ENCODE results near the gene SNRNP70.

Gene SNRNP70

GRCh38 chr19:49086296-49086695, 1.0 kb downstream of the SNRNP70 start:
- no peaks in the 10 kb centered on the region for H3K9me3 ChIP-seq (ENCODE audit: control insufficient read depth, low read length)
- peaks cover 17% of the 10 kb centered on the region for H3K4me1 ChIP-seq (ENCODE audit: control insufficient read depth, insufficient read depth, low read length)
- DNase-seq (ENCODE audit: low read depth): no peak
- H3K36me3 ChIP-seq (ENCODE audit: control insufficient read depth, insufficient read depth, low read length, severe bottlenecking): peaks cover 31% of the 10 kb centered on the region
- peak overlapping the region; percentile 97 for H3K9ac ChIP-seq (ENCODE audit: low read length)
- H3K4me3 ChIP-seq (ENCODE audit: low read length): peak overlapping the region; percentile 98
- no peaks in the 10 kb centered on the region for H3K27me3 ChIP-seq (replicated peaks; ENCODE audit: control insufficient read depth, insufficient read depth, low read length)

- H3K27me3 ChIP-seq (replicated peaks; ENCODE audit: control insufficient read depth, insufficient read depth, low read length): no peaks in the 10 kb centered on the region
- peaks cover 81% of the 10 kb centered on the region for H3K36me3 ChIP-seq (ENCODE audit: control insufficient read depth, insufficient read depth, low read length, severe bottlenecking)
- no peak for DNase-seq (ENCODE audit: low read depth)
Measured at GRCh38 chr19:49091391-49092038, 6.3 kb downstream of the SNRNP70 start.

GRCh38 chr19:49092686-49093085, 7.4 kb downstream of the SNRNP70 start:
- H3K9me3 ChIP-seq (ENCODE audit: control insufficient read depth, low read length): no peaks in the 10 kb centered on the region
- H3K27me3 ChIP-seq (replicated peaks; ENCODE audit: control insufficient read depth, insufficient read depth, low read length): no peaks in the 10 kb centered on the region
- no peak overlapping the region for H3K4me3 ChIP-seq (ENCODE audit: low read length)
- no peak overlapping the region for H3K9ac ChIP-seq (ENCODE audit: low read length)
- H3K4me1 ChIP-seq (ENCODE audit: control insufficient read depth, insufficient read depth, low read length): peaks cover 7% of the 10 kb centered on the region
- H3K36me3 ChIP-seq (ENCODE audit: control insufficient read depth, insufficient read depth, low read length, severe bottlenecking): peaks cover 86% of the 10 kb centered on the region
- DNase-seq (ENCODE audit: low read depth): no peak

More at GRCh38 chr19:49091391-49092038, 6.3 kb downstream of the SNRNP70 start:
- no peaks in the 10 kb centered on the region for H3K9me3 ChIP-seq (ENCODE audit: control insufficient read depth, low read length)
- peaks cover 18% of the 10 kb centered on the region for H3K4me1 ChIP-seq (ENCODE audit: control insufficient read depth, insufficient read depth, low read length)
- H3K9ac ChIP-seq (ENCODE audit: low read length): no peak overlapping the region
- H3K4me3 ChIP-seq (ENCODE audit: low read length): no peak overlapping the region

- no peak for DNase-seq (ENCODE audit: low read depth)
- peaks cover 14% of the 10 kb centered on the region for H3K4me1 ChIP-seq (ENCODE audit: control insufficient read depth, insufficient read depth, low read length)
- no peaks in the 10 kb centered on the region for H3K9me3 ChIP-seq (ENCODE audit: control insufficient read depth, low read length)
- no peak overlapping the region for H3K4me3 ChIP-seq (ENCODE audit: low read length)
- no peaks in the 10 kb centered on the region for H3K27me3 ChIP-seq (replicated peaks; ENCODE audit: control insufficient read depth, insufficient read depth, low read length)
- peaks cover 97% of the 10 kb centered on the region for H3K36me3 ChIP-seq (ENCODE audit: control insufficient read depth, insufficient read depth, low read length, severe bottlenecking)
- no peak overlapping the region for H3K9ac ChIP-seq (ENCODE audit: low read length)
Measured at GRCh38 chr19:49094505-49095482, 9.5 kb downstream of the SNRNP70 start.

- Histone ChIP-seq H3K9me3 (ENCODE audit: control insufficient read depth, low read length) (no peaks in the 10 kb centered on the region), H3K9ac (ENCODE audit: low read length) (no peak overlapping the region), H3K4me1 (ENCODE audit: control insufficient read depth, insufficient read depth, low read length) (peaks cover 14% of the 10 kb centered on the region), H3K4me3 (ENCODE audit: low read length) (no peak overlapping the region), H3K27me3 (replicated peaks; ENCODE audit: control insufficient read depth, insufficient read depth, low read length) (no peaks in the 10 kb centered on the region), H3K36me3 (ENCODE audit: control insufficient read depth, insufficient read depth, low read length, severe bottlenecking) (peaks cover 88% of the 10 kb centered on the region)
- peak; percentile 87 for DNase-seq (ENCODE audit: low read depth)
Measured at GRCh38 chr19:49097453-49098288, 12.4 kb downstream of the SNRNP70 start.

- peaks cover 84% of the 10 kb centered on the region for H3K36me3 ChIP-seq (ENCODE audit: control insufficient read depth, insufficient read depth, low read length, severe bottlenecking)
- no peaks in the 10 kb centered on the region for H3K9me3 ChIP-seq (ENCODE audit: control insufficient read depth, low read length)
- no peak overlapping the region for H3K9ac ChIP-seq (ENCODE audit: low read length)
- no peaks in the 10 kb centered on the region for H3K27me3 ChIP-seq (replicated peaks; ENCODE audit: control insufficient read depth, insufficient read depth, low read length)
- peaks cover 14% of the 10 kb centered on the region for H3K4me1 ChIP-seq (ENCODE audit: control insufficient read depth, insufficient read depth, low read length)
- H3K4me3 ChIP-seq (ENCODE audit: low read length): no peak overlapping the region
- DNase-seq (ENCODE audit: low read depth): no peak
Measured at GRCh38 chr19:49098795-49099194, 13.5 kb downstream of the SNRNP70 start.

- H3K9ac ChIP-seq (ENCODE audit: low read length): no peak overlapping the region
- H3K4me3 ChIP-seq (ENCODE audit: low read length): no peak overlapping the region
- peaks cover 83% of the 10 kb centered on the region for H3K36me3 ChIP-seq (ENCODE audit: control insufficient read depth, insufficient read depth, low read length, severe bottlenecking)
- peaks cover 6% of the 10 kb centered on the region for H3K4me1 ChIP-seq (ENCODE audit: control insufficient read depth, insufficient read depth, low read length)
- no peaks in the 10 kb centered on the region for H3K27me3 ChIP-seq (replicated peaks; ENCODE audit: control insufficient read depth, insufficient read depth, low read length)
- no peak for DNase-seq (ENCODE audit: low read depth)
- H3K9me3 ChIP-seq (ENCODE audit: control insufficient read depth, low read length): no peaks in the 10 kb centered on the region
Measured at GRCh38 chr19:49101160-49101559, 15.9 kb downstream of the SNRNP70 start.

GRCh38 chr19:49102303-49102702, 17.1 kb downstream of the SNRNP70 start:
- no peak overlapping the region for H3K4me3 ChIP-seq (ENCODE audit: low read length)
- peaks cover 85% of the 10 kb centered on the region for H3K36me3 ChIP-seq (ENCODE audit: control insufficient read depth, insufficient read depth, low read length, severe bottlenecking)
- no peaks in the 10 kb centered on the region for H3K9me3 ChIP-seq (ENCODE audit: control insufficient read depth, low read length)
- DNase-seq (ENCODE audit: low read depth): no peak
- no peaks in the 10 kb centered on the region for H3K27me3 ChIP-seq (replicated peaks; ENCODE audit: control insufficient read depth, insufficient read depth, low read length)
- H3K4me1 ChIP-seq (ENCODE audit: control insufficient read depth, insufficient read depth, low read length): peaks cover 6% of the 10 kb centered on the region
- H3K9ac ChIP-seq (ENCODE audit: low read length): no peak overlapping the region

GRCh38 chr19:49103331-49104085, 18.3 kb downstream of the SNRNP70 start:
- peaks cover 2% of the 10 kb centered on the region for H3K4me1 ChIP-seq (ENCODE audit: control insufficient read depth, insufficient read depth, low read length)
- no peak overlapping the region for H3K4me3 ChIP-seq (ENCODE audit: low read length)
- no peak overlapping the region for H3K9ac ChIP-seq (ENCODE audit: low read length)
- H3K9me3 ChIP-seq (ENCODE audit: control insufficient read depth, low read length): no peaks in the 10 kb centered on the region
- DNase-seq (ENCODE audit: low read depth): no peak
- no peaks in the 10 kb centered on the region for H3K27me3 ChIP-seq (replicated peaks; ENCODE audit: control insufficient read depth, insufficient read depth, low read length)
- H3K36me3 ChIP-seq (ENCODE audit: control insufficient read depth, insufficient read depth, low read length, severe bottlenecking): peaks cover 85% of the 10 kb centered on the region

GRCh38 chr19:49104229-49104864, 19.1 kb downstream of the SNRNP70 start:
- no peaks in the 10 kb centered on the region for H3K9me3 ChIP-seq (ENCODE audit: control insufficient read depth, low read length)
- H3K4me1 ChIP-seq (ENCODE audit: control insufficient read depth, insufficient read depth, low read length): no peaks in the 10 kb centered on the region
- H3K9ac ChIP-seq (ENCODE audit: low read length): no peak overlapping the region
- no peak overlapping the region for H3K4me3 ChIP-seq (ENCODE audit: low read length)
- H3K36me3 ChIP-seq (ENCODE audit: control insufficient read depth, insufficient read depth, low read length, severe bottlenecking): peaks cover 85% of the 10 kb centered on the region
- H3K27me3 ChIP-seq (replicated peaks; ENCODE audit: control insufficient read depth, insufficient read depth, low read length): no peaks in the 10 kb centered on the region
- DNase-seq (ENCODE audit: low read depth): no peak
